HL-60 (cell line): ENCODE measurements around the gene TBX4.

Experiments
- CTCF ChIP-seq: IDR thresholded peaks from one replicate; pipeline ENCODE4 v1.5.1; 2011; ENCODE audit warnings: low read length, control low read depth, inconsistent platforms; ENCODE audit not compliant: insufficient read depth
- SPI1 ChIP-seq: IDR thresholded peaks from 2 replicates; pipeline ENCODE4 v1.6.1; 2012; ENCODE audit warnings: low read depth, mild to moderate bottlenecking, borderline replicate concordance

- TF ChIP-seq CTCF = no peak
- TF ChIP-seq SPI1 = no peak
These were observed 4.5 kb downstream of the TBX4 start for GRCh38 chr17:61456688-61457225.
